PC-9 (cell line): ENCODE measurements around the gene MGLL.

Source experiments
- EZH2 ChIP-seq: fragments of 200-600 bp; sonication (generic); IDR thresholded peaks from 2 replicates; pipeline ENCODE4 v1.8.0; 2017; ENCODE audit warnings: antibody characterized with exemption, low read depth
- TF ChIP-seq, protein P1 (sequence below): fragments of 200-600 bp; sonication (generic); conservative IDR thresholded peaks from 2 replicates; pipeline ENCODE4 v1.6.1; 2017; ENCODE audit warnings: mixed run types, antibody characterized with exemption, mild to moderate bottlenecking, moderate library complexity

DNA sequence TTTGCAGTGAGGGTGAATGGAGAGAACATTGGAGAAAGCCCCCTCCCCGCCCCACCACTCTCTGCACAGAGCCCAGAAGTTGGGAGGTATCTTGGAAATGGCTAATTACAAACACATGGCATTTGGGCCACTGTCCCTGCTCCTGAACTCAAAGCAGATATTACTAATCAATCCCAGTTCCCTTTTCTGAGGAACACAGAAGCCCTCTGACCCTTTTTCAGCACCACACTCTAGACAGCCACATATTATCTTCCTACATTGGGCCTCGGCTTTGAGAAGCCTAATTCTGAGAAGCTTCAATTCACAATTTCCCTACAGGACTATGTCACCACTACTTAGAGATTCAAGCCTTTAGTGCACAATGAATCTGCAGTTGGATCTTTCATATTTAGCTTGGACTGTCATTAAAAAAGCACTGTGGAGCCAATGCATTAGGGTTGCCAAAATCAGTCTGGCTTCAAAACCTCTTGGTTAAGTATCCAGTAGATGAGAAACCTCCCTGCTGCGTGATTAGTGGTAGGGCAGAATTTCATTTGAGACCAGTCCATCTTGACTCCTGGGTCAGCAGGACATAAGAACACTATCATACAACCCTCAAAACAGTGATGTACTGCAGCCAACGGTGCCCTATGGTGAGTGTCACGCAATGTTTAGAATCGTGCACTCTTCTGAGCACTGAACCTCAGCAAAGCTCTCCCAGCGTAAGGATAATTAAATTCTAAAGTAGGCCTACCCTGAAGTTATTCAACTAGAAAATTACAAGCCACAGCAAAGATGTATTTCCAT lies 26.1 kb downstream of the MGLL start:
- TF ChIP-seq, protein P1, sequence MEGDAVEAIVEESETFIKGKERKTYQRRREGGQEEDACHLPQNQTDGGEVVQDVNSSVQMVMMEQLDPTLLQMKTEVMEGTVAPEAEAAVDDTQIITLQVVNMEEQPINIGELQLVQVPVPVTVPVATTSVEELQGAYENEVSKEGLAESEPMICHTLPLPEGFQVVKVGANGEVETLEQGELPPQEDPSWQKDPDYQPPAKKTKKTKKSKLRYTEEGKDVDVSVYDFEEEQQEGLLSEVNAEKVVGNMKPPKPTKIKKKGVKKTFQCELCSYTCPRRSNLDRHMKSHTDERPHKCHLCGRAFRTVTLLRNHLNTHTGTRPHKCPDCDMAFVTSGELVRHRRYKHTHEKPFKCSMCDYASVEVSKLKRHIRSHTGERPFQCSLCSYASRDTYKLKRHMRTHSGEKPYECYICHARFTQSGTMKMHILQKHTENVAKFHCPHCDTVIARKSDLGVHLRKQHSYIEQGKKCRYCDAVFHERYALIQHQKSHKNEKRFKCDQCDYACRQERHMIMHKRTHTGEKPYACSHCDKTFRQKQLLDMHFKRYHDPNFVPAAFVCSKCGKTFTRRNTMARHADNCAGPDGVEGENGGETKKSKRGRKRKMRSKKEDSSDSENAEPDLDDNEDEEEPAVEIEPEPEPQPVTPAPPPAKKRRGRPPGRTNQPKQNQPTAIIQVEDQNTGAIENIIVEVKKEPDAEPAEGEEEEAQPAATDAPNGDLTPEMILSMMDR = no peak
- TF ChIP-seq EZH2 = no peak
